ENCODE results near the gene PPM1J. TPM values are rescaled to one million over a fixed set of nuclear protein-coding genes. Genes with fewer than 3 reads are reported as not detected.
A peak's percentile ranks its signal among the peaks of the same experiment; 100 is the strongest.

PPM1J gene
- total and polyA plus RNA-seq, 9 of the 15 experiments (the other 6 are each of a cell fraction or from before 2014, with no cell fraction given), result 0.25 to 10.5 (median 4.2) TPM

DNA sequence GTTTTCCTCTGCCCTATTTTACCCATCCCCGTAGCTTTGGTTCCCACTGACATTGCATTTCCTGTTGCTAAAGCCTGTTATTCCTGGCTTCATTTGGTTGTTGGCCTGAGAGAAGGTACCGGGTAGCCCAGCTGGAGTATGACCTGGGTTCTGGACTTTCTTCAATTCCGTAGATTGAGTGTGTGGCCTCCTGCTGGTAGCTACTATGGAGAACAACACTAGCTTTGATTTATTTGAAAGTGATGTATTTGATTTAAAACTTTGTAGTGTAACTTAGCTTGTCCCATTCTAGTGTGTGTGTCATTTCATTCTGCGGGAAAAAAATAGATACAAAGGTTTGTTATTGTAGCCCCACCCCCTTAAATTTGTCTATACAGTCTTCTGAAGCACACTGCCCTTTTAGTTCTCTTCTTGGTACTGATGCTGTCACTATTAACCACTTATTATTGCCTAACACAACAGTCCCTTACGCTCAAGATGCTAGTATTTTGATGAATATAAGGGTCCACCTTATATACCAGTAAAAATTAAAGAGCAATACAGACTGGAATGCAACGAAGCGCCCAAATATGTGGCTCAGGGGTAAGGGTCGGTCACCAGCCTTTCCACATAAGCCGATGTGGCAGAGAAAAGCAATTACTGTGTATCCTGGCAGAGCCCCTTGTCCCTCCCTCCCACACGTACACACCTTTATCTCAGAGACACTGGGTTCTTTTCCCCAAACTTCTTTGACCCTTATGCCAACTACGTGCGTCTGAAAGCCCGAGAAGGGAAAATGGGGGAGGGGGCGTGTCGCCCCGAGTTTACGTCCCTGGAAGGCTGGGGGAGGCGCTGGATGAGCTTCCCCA, 41.3 kb downstream of the PPM1J start (continued):
- TF ChIP-seq, protein P1, sequence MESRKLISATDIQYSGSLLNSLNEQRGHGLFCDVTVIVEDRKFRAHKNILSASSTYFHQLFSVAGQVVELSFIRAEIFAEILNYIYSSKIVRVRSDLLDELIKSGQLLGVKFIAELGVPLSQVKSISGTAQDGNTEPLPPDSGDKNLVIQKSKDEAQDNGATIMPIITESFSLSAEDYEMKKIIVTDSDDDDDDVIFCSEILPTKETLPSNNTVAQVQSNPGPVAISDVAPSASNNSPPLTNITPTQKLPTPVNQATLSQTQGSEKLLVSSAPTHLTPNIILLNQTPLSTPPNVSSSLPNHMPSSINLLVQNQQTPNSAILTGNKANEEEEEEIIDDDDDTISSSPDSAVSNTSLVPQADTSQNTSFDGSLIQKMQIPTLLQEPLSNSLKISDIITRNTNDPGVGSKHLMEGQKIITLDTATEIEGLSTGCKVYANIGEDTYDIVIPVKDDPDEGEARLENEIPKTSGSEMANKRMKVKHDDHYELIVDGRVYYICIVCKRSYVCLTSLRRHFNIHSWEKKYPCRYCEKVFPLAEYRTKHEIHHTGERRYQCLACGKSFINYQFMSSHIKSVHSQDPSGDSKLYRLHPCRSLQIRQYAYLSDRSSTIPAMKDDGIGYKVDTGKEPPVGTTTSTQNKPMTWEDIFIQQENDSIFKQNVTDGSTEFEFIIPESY (CRISPR knock-in tag; IDR thresholded peaks at IDR 0.05), result no peak; the same call in 1 of the 2 replicates
- TF ChIP-seq CEBPG (CRISPR knock-in tag; IDR thresholded peaks at IDR 0.05) (no peak), CEBPG (tag; conservative IDR thresholded peaks at IDR 0.05 in 1 of 2, IDR thresholded peaks at IDR 0.05 in 1 of 2) (peak in 1 of 2 experiments; percentile 56; a peak in 1 of 4 replicates), TAF7 (tag; IDR thresholded peaks at IDR 0.05) (no peak; the same call in 1 of the 2 replicates), ZNF644 (tag; IDR thresholded peaks at IDR 0.05; ENCODE audit: low read depth) (no peak), ZEB2 (IDR thresholded peaks at IDR 0.05) (no peak), XRCC3 (IDR thresholded peaks at IDR 0.05) (no peak), HDAC2 (IDR thresholded peaks at IDR 0.05) (peak; percentile 88), NUFIP1 (IDR thresholded peaks at IDR 0.05; ENCODE audit: partially characterized antibody) (no peak), SMARCA5 (IDR thresholded peaks at IDR 0.05) (no peak), NBN (IDR thresholded peaks at IDR 0.05; ENCODE audit: low read depth) (no peak), ZNF23 (CRISPR knock-in tag; IDR thresholded peaks at IDR 0.05) (peak; percentile 47; the same call in 1 of the 2 replicates)
- TF ChIP-seq, protein P2, sequence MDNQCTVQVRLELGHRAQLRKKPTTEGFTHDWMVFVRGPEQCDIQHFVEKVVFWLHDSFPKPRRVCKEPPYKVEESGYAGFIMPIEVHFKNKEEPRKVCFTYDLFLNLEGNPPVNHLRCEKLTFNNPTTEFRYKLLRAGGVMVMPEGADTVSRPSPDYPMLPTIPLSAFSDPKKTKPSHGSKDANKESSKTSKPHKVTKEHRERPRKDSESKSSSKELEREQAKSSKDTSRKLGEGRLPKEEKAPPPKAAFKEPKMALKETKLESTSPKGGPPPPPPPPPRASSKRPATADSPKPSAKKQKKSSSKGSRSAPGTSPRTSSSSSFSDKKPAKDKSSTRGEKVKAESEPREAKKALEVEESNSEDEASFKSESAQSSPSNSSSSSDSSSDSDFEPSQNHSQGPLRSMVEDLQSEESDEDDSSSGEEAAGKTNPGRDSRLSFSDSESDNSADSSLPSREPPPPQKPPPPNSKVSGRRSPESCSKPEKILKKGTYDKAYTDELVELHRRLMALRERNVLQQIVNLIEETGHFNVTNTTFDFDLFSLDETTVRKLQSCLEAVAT (IDR thresholded peaks at IDR 0.05), result no peak
- TF ChIP-seq, protein P3, sequence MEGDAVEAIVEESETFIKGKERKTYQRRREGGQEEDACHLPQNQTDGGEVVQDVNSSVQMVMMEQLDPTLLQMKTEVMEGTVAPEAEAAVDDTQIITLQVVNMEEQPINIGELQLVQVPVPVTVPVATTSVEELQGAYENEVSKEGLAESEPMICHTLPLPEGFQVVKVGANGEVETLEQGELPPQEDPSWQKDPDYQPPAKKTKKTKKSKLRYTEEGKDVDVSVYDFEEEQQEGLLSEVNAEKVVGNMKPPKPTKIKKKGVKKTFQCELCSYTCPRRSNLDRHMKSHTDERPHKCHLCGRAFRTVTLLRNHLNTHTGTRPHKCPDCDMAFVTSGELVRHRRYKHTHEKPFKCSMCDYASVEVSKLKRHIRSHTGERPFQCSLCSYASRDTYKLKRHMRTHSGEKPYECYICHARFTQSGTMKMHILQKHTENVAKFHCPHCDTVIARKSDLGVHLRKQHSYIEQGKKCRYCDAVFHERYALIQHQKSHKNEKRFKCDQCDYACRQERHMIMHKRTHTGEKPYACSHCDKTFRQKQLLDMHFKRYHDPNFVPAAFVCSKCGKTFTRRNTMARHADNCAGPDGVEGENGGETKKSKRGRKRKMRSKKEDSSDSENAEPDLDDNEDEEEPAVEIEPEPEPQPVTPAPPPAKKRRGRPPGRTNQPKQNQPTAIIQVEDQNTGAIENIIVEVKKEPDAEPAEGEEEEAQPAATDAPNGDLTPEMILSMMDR (IDR thresholded peaks at IDR 0.05 in 2 of 3, conservative IDR thresholded peaks at IDR 0.05 in 1 of 3; ENCODE audit: insufficient read depth in 2 of 3, low read depth in 1 of 3, low read length in 3 of 3), result peak; percentile 53 to 62 (median 57)
- TF ChIP-seq, protein P4, sequence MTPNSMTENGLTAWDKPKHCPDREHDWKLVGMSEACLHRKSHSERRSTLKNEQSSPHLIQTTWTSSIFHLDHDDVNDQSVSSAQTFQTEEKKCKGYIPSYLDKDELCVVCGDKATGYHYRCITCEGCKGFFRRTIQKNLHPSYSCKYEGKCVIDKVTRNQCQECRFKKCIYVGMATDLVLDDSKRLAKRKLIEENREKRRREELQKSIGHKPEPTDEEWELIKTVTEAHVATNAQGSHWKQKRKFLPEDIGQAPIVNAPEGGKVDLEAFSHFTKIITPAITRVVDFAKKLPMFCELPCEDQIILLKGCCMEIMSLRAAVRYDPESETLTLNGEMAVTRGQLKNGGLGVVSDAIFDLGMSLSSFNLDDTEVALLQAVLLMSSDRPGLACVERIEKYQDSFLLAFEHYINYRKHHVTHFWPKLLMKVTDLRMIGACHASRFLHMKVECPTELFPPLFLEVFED (CRISPR knock-in tag; conservative IDR thresholded peaks at IDR 0.05), result peak; percentile 52; the same call in 1 of the 2 replicates
- TF ChIP-seq, protein P5, sequence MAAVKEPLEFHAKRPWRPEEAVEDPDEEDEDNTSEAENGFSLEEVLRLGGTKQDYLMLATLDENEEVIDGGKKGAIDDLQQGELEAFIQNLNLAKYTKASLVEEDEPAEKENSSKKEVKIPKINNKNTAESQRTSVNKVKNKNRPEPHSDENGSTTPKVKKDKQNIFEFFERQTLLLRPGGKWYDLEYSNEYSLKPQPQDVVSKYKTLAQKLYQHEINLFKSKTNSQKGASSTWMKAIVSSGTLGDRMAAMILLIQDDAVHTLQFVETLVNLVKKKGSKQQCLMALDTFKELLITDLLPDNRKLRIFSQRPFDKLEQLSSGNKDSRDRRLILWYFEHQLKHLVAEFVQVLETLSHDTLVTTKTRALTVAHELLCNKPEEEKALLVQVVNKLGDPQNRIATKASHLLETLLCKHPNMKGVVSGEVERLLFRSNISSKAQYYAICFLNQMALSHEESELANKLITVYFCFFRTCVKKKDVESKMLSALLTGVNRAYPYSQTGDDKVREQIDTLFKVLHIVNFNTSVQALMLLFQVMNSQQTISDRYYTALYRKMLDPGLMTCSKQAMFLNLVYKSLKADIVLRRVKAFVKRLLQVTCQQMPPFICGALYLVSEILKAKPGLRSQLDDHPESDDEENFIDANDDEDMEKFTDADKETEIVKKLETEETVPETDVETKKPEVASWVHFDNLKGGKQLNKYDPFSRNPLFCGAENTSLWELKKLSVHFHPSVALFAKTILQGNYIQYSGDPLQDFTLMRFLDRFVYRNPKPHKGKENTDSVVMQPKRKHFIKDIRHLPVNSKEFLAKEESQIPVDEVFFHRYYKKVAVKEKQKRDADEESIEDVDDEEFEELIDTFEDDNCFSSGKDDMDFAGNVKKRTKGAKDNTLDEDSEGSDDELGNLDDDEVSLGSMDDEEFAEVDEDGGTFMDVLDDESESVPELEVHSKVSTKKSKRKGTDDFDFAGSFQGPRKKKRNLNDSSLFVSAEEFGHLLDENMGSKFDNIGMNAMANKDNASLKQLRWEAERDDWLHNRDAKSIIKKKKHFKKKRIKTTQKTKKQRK (IDR thresholded peaks at IDR 0.05; ENCODE audit: borderline replicate concordance, low read depth, low read length), result no peak
